GM21515 (cell line): Measurements from ENCODE around the gene PROK2.

Experiments used
- ATAC-seq: cut with Tn5 transposase; IDR thresholded peaks from one replicate; pipeline ENCODE4 v1.9.1; 2021; ENCODE audit not compliant: unreplicated experiment

PROK2 gene

DNA sequence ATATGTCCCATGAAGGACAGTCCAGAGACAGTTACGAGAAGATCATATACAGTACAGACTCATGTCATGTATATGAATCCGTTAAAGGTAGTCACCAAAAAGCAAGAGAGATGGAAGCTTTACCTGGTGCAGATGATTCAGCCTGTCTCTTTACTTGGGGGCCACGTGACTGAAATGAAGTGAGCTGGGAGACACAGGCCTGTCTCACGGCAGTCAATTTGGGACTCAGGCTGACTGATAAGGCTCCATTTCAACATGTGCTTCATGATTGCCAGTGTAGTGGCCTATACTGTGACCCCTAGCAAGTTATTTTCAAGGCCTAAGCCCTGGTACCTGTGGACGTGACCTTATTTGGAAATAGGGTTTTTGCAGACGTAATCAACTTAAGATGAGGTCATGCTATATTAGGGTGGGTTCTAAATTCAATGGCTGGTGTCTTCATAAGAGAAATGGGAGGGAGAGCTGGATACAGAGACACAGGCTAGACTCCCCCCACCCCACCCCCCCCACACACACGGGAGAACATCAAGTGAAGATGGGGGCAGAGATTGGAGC lies 3.0 kb upstream of the PROK2 start:
- no peak for ATAC-seq

DNA sequence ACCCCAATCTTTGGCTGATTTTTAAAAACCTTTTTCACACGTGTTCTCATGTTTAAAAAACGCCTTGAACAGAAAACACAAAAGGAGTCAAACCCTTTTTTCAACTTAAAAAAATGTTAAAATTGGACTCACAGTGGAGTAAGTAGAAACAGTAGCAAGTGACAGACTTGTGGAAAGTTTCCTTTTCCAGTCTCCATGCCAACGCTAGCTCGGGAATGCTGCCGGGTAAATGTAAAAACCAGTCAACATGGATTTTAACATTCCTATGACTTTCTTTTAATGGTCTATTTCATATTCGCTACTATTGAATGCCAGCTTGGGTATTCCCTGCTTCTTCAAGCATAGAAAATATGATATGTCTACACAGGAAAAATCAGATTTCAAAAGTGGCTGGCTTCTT lies 1.6 kb upstream of the PROK2 start:
- no peak for ATAC-seq

DNA sequence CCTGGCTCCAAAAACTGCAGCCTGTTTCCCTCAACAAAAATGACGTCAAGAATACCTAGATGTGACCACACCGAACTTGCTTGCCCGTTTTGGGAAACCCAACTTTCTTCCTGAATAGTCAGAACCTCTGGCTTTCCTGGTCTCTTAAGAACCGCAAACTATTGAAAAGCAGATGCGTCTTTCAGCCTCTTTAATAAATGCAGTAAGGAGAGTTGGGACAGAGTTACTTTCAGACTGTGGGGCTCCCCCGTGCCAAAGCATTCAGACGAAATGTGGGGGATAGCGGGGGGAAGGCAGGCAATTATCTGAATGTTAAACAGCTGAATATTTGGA lies 1.2 kb upstream of the PROK2 start:
- no peak for ATAC-seq

DNA sequence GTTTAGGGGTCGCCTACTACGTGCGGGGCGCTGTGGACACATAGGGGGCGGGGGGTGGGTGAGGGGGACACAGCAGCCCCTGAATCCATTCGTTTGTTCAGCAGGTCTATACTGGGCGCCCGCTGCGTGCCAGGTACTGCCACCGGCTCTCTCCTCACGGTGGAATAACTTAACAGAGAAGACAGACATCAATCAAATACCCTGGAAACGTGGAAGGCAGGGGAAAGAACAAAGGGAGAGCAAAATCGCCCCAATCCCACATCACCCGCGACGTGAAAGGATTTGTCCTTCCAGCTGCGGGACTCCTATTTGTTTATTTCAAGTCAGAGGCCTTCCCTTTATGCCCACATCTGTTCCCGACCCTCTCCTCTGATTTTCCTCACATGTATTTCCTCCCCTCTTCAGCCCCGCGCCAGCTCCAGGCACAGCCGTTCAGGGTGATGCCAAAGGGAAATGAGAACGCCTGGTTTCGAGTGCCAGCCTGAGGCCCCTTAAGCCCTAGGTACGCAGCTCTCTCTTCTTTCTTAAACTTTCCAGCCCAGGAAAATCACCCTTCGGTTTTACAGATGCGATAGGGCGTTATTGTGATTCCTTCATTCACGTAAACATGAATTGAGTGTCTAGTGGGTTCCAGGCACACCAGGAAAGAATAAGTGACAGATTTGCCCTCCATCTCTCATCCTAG lies 726 bp upstream of the PROK2 start:
- no peak for ATAC-seq

DNA sequence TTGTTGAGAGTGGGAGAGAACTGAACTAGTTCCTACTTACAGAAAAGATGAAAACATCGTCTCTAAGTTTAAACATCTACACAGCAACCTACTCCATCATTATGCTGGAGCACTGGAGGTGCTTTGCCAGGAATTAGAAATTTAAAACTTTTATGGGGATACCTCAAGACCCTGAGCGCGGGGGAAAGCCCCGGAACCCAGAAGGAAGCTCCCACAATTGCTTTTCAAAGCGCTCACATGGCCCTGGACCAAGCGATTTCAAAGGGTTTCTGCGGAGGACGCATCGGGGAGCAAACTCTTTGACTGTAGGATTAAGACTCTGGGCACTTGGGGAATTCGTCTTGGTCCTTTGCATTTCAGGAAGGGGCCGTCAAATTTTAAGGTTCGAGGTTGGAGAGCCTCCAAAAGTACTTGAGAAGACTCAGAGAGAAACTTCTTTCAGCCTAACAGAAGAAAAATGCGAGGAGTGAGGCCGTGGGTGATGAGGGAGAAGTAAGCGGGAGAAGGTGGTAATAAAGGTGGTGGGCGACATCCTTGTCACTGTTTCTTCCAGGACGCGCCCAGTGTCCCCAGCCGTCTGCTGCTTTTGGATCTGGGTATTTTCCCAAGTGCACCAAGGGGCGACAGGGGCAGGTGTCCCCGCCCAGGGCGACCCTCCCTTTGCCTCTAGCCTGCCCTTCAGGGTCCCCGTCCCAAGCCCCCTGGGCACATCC lies 591 bp downstream of the PROK2 start:
- no peak for ATAC-seq

DNA sequence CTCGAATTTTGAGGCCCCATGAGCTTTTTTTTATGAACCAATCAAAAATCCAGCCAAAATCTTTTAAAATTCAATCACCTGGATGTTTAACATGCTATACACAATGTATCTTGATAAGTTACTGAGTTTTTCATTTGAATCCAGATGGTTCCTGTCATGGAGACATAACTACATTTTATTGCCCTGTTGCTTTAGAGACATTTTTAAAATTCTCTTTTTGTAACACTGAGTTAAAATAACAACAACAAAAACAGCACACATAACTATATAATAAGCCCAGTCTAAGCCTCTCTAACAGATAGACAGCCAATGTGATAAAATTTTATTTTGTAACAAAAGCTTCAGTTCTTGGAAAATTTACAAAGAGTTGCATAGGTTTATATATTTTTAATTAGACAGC lies 1.8 kb downstream of the PROK2 start:
- ATAC-seq: no peak

DNA sequence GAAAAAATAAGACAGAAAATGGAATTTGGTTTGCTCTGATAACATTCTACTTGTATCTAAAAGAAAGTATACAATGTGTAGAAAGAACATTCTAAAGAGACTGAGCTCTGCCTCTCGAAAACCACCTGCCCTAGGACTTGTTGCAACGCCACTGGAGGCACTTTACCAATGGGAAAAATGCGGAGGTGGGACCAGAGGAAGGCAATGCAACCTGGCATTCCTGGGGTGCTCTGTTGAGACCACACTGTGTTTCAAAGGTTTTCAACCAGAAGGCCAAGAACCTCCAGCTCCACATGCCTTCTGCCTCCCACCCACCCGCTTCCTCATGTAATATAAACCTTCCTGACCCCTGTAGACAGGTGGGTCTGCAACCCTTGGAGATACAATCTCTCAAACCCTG lies 4.5 kb downstream of the PROK2 start:
- ATAC-seq: no peak

DNA sequence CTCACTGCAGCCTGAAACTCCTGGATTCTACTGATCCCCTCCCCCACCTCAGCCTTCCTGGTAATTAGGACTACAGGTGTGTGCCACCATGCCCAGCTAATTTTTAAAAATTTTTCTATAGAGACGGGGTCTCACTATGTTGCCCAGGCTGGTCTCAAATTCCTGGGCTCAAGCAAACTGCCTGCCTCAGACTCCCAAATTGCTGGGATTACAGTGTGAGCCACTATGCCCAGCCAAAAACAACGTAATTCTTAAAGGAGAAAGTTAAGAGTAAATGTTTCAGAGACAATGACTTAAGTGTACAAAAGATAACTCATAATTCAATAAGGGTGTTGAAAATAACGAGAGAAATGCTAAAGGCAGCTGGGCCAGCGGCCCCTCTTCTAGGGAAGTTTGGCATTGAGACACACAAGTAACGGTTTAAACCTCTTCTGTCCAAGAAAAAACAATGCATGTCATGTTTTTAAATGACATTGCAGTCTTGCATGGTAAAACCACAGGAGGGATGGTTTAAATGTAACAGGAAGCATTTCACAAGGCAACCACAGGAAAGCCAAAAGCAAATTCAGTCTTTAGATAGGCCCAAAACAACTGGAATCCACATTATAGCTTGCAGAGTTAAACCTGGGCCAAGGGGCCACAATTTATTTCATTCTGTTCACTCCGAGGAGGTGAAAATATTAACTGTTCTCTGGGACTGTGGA lies 5.1 kb downstream of the PROK2 start:
- ATAC-seq: no peak

DNA sequence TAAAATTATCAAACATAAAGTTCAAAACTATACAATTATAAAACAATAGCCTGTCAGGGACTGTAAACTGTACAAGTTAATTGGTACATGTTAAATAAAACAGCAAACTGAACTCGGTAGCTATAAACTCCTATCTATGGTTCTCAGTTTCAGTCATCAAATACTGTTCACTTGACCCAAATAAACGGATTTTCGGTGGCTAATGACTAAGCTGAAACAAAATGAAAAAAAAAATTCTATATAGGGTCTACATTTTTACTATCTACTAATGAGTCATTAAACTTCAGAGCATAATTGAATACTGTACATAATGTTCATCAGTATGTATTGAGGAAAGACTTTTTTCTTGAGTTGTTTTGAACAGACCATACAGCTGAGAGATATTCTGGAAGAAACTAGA lies 6.6 kb downstream of the PROK2 start:
- ATAC-seq: no peak

DNA sequence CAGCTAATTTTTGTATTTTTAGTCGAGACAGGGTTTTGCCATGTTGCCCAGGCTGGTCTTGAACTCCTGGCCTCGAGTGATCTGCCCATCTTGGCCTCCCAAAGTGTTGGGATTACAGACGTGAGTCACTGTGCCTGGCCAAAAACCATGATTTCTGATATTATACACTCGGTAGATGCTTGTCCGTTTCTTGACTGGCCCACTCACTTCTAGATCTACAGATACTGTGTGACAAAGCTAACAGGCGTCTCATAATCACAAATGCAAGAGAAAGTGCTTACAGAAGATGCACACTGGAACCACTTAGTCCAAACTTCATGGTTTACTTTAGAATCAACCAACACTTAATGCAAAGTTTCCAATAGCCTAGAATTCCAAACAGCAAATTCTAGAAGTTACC lies 8.4 kb downstream of the PROK2 start:
- ATAC-seq: no peak

DNA sequence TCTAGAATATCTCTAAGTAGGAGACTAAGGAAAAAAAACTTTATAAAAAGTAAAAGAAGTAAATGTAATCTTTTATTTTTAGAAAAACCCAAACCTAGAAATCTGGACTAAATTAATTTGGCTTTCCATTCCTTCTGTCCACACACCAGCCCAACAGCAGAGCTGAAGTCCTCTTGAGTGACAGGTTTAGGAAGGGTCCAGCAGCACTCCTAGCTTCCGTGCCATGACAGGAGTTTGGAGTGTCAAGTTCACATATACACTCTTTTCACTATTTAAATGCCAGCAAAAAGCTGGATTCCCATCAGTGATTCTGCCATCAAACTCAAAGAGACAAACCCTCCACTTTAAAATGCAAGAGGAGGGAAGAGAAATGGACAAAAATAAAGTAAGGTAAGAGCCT lies 13.1 kb downstream of the PROK2 start:
- ATAC-seq: no peak

DNA sequence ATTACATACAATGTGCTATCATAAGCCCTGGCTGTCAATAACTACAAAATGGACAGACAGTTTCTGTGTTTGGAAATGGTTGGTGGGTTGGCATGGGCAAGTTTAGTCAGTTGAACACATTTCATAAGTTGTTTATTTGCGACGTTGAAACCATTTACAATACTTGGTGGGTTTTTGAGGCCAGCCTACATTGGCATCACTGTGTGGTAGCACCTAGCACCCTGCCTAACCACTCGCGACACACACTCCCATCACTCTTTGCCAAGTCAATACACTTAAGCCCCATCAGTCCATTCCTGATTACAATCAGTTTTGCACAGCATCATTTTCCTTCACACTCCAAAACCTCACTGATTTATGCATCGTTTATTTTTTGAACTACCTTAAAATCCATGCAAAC lies 13.8 kb downstream of the PROK2 start:
- ATAC-seq: no peak

DNA sequence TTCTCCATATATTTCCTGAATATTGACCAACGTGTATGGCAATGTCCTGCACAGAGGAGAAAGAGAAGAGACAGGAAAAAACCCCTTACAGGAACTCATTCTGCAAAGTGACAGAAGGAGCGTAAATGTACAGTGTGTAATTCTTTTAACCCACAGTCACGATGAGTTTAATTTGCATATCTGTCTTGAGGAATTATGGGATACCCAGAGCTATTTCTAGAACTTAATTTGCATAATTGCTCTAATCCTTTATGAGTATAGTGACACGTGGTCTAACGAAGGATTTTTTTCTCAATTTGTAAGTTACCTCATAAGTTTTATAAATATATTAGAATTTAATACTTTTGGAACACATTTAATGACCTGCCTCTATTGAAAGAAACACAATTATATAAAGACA lies 21.5 kb downstream of the PROK2 start:
- ATAC-seq: no peak

DNA sequence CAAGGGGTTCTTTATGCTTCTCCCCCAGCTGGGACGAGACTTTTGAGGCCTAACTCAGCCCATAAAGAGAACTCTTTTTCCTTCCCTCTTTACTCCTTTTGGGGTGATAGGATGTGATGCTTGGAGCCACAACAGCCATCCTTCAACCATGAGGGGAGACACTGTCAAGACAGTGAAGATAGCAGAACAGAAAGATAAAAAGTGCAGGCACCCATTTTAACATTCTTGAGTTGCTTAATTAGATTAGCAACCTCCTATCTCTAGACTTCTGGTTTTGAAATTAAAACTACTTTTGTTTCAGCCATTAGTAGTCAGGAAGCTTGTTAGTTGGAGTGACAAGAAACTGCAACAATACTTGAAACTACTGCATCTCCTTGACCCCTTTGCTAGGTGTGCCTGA lies 24.8 kb downstream of the PROK2 start:
- ATAC-seq: no peak

DNA sequence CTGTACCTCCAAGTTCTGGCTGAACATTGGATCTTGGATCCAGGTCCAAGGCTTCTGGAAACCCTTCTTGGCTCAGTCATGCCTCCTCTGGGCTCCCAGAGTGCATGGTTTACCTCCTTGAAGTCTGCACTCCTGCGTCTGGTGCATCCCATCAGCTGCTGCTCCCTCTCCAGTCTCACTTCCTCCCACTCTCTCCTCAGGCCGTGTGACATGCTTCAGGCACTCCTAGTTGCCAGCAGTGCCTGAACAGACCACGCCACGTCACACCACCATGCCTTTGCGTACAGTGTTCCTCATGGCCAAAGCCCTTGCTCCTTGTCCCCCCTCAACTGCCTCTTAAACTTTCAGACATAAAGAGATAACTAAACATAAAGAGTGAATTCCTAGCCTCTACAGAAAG lies 25.5 kb downstream of the PROK2 start:
- ATAC-seq: no peak

DNA sequence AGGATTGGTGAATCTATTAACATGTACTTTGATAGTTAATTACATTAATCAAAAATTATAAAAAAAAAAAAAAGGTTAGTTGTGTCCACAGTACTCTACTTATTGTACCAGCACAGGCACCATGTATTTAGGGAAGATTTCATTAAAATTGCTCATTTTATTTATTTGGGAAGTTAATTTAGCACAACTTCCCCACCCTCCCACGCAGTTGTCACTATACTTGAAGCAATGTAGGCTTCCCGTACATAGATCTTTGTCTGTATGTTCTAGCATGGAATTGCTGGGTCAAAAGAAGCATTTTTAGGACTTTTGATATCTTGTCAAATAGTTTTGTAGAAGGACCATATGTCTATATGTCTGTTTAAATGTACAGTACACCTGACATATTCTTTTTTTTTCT lies 26.9 kb downstream of the PROK2 start:
- no peak for ATAC-seq

DNA sequence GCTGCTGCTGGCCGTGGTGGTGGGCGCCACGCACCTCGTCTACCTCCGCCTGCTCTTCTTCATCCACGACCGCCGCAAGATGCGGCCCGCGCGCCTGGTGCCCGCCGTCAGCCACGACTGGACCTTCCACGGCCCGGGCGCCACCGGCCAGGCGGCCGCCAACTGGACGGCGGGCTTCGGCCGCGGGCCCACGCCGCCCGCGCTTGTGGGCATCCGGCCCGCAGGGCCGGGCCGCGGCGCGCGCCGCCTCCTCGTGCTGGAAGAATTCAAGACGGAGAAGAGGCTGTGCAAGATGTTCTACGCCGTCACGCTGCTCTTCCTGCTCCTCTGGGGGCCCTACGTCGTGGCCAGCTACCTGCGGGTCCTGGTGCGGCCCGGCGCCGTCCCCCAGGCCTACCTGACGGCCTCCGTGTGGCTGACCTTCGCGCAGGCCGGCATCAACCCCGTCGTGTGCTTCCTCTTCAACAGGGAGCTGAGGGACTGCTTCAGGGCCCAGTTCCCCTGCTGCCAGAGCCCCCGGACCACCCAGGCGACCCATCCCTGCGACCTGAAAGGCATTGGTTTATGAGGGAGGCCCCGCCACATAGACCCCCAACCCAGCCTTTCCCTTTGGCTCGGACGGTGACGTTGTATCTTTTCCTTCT lies 30.2 kb downstream of the PROK2 start:
- no peak for ATAC-seq

DNA sequence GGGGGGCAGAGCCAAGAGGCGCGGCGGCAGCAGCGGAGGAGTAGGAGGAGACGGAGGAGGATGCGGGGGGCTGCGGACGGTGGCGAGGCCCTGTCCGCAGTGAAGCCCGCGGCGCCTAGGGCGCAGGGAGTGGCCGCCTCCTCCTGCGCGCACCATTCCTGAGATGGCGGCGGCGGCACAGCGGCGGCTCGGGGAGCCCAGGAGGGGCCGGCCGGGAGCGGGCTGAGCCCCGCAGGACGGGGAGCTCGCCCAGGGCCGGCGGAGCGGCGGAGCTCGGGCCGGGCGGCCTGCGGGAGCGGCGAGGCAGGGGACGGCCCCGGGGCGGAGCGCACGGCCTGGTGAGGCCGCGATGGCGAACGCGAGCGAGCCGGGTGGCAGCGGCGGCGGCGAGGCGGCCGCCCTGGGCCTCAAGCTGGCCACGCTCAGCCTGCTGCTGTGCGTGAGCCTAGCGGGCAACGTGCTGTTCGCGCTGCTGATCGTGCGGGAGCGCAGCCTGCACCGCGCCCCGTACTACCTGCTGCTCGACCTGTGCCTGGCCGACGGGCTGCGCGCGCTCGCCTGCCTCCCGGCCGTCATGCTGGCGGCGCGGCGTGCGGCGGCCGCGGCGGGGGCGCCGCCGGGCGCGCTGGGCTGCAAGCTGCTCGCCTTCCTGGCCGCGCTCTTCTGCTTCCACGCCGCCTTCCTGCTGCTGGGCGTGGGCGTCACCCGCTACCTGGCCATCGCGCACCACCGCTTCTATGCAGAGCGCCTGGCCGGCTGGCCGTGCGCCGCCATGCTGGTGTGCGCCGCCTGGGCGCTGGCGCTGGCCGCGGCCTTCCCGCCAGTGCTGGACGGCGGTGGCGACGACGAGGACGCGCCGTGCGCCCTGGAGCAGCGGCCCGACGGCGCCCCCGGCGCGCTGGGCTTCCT lies 31.0 kb downstream of the PROK2 start, which contains the start of gene GPR27:
TSS of gene GPR27 (plus strand) at position 155 of the 909 bp plus-strand sequence. CDS start at position 350, 195 bp downstream.
- ATAC-seq: no peak

DNA sequence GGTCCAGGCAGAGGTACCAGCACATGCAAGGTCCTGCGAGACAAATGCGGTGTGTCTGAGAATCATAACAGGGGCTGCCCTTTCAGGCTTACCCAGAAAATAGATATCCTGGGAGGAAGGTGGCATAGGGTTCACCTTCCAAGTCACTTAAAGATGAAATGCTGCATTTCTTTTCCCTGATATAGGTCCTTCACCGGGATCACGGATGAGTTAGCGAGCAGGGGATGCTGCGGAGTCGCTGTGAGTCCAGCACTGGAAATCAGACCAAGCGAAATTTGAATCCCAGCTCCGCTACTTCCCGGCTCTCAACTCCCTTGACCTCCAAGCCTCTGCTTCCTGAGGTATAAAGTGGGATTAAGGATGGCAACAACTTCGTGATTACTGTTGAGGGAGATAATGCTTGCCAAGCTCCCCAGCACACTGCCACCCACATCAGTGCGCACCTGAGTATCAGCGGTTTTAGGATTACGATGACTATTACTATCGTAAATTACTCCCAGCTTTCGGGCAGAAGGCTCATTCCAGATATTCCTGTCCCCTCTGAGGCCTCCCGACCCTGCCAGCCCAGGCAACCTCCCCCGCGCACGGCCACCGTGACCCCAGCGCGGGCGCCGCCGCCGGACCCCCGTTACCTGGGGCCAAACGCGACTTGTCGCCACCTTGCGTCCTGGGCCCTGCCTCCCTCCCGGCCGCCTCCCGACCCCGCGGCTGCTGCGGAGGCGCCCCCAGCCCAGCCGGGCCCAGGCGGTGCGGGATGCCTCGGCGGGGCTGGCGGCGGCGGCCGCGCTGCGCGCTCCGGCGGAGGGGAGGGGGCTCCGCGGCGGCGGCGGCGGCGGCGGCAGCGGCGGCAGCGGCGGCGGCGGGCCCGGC lies 31.9 kb downstream of the PROK2 start:
- ATAC-seq: no peak

DNA sequence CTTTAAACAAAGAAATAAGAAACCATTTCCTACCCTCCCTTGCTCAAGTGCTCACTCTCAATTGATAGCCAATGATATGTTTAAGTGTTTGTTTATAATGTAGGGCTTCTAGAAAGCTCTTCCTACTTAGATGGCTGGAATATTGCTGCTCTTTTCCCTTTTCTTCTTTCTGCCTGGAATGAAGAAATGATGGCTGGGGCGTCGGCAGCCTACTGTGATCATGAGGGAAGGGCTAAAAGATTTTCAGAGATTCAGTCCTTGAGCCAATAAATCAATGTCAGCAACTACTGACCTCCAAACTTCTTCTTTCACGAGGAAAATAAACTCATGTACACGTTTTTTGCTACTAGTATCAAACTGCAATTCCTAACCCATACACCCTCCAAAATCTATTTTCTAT lies 33.3 kb downstream of the PROK2 start:
- no peak for ATAC-seq
